Upper lobe of left lung (tissue), 6 donors: ENCODE measurements around the gene CAPNS1. TPM values are rescaled to one million over a fixed set of nuclear protein-coding genes. Genes with fewer than 3 reads are reported as not detected.
"Not testable (repeated sequence)": the region's sequence is repeated elsewhere in the genome, so short reads cannot be mapped to it uniquely, and the experiment has no call there.

Source experiments
- ATAC-seq, 2 donors: fragments of 200-7000 bp; cut with Tn5 transposase; one replicate each; pipeline ENCODE4 v1.9.1; 2022; ENCODE audit warnings: mild to moderate bottlenecking in 2 of 2, moderate library complexity in 2 of 2; ENCODE audit not compliant: low FRiP score in 2 of 2
- DNase-seq, 2 donors: peaks; one replicate each; pipeline ENCODE4 v3.0.0-alpha.2; 2019 to 2020
- H3K27ac ChIP-seq, 4 donors: fragments of 200-600 bp; sonication (generic); one replicate each; pipeline ENCODE4 v1.5.1; 2016 to 2019
- H3K27me3 ChIP-seq, 4 donors: fragments of 200-600 bp; sonication (generic); one replicate each; pipeline ENCODE4 v1.5.1; 2017 to 2019
- H3K36me3 ChIP-seq, 4 donors: fragments of 200-600 bp; sonication (generic); one replicate each; pipeline ENCODE4 v1.5.1; 2016 to 2019
- H3K4me1 ChIP-seq, 4 donors: fragments of 200-600 bp; sonication (generic); one replicate each; pipeline ENCODE4 v1.5.1; 2018 to 2019
- H3K4me3 ChIP-seq, 4 donors: fragments of 200-600 bp; sonication (generic); one replicate each; pipeline ENCODE4 v1.5.1; 2017 to 2019; ENCODE audit warnings: mild to moderate bottlenecking in 2 of 4, moderate library complexity in 1 of 4
- H3K9me3 ChIP-seq, 4 donors: fragments of 200-600 bp; sonication (generic); one replicate each; pipeline ENCODE4 v1.5.1; 2018 to 2019
- CTCF ChIP-seq, 6 experiments: fragments of 450-650 bp in 4 of 6; fragments of 200-600 bp in 2 of 6; sonication (generic) in 2 of 6; IDR thresholded peaks; one replicate each; pipeline ENCODE4 v1.5.1; 2016 to 2019; ENCODE audit warnings: antibody characterized with exemption in 6 of 6
- EP300 ChIP-seq, 4 donors: sonication (generic); formaldehyde crosslinking; IDR thresholded peaks; one replicate each; pipeline ENCODE4 v1.5.1; 2017; ENCODE audit warnings: antibody characterized with exemption in 4 of 4, control low read depth in 2 of 4
- POLR2A ChIP-seq, 4 donors: fragments of 450-650 bp; IDR thresholded peaks; one replicate each; pipeline ENCODE4 v1.5.1; 2016 to 2017; ENCODE audit warnings: antibody characterized with exemption in 4 of 4, mild to moderate bottlenecking in 2 of 4
- POLR2AphosphoS5 ChIP-seq, 2 donors: sonication (generic); formaldehyde crosslinking; IDR thresholded peaks; one replicate each; pipeline ENCODE4 v1.5.1; 2017; ENCODE audit warnings: antibody characterized with exemption in 2 of 2
- WGBS, 2 donors: methylation state at CpG; one replicate each; pipeline ENCODE4 v1.1.5; 2017 to 2018; 5-methylcytosine and 5-hydroxymethylcytosine counted together
- total RNA-seq, 6 donors: library from RNA; depleted of rRNA in 4 of 6; stranded (reverse); fragments of >200 nt in 4 of 6; gene quantifications; one replicate each; pipeline versions ENCODE4 v1.1.0 to v1.2.1, GENCODE V29; 2016 to 2021
- donor health status: DM: no; HTN: no; CAD: no; lungs with moderate emphysema.
- donor health status: DM: no; HTN: yes; CAD: no; lungs with severe emphysema.

Gene CAPNS1
- total RNA-seq, 6 donors from 2014 or later, result 144 to 746 (median 340) TPM

- WGBS, 2 donors, result 48 to 50% methylated on average over 9 of the region's 9 CpGs
- no peak for DNase-seq
- Histone ChIP-seq H3K27ac (peak overlapping the region; percentile 58 to 81 (median 70)), H3K9me3 (no peaks in the 10 kb centered on the region), H3K4me1 (peaks cover 5 to 11% (median 8%) of the 10 kb centered on the region in 4 donors), H3K4me3 (no peak overlapping the region), H3K27me3 (no peaks in the 10 kb centered on the region), H3K36me3 (peaks cover 0 to 5% (median 0%) of the 10 kb centered on the region in 4 donors)
- TF ChIP-seq CTCF (IDR thresholded peaks at IDR 0.05) (no peak), EP300 (IDR thresholded peaks at IDR 0.05) (no peak), POLR2AphosphoS5 (IDR thresholded peaks at IDR 0.05) (peak; percentile 11 to 32)
- no peak for ATAC-seq
Measured at GRCh38 chr19:36169084-36169760, 29.4 kb downstream of the CAPNS1 start.

- DNase-seq, result no peak
- Histone ChIP-seq H3K4me1 (peaks cover 5 to 11% (median 8%) of the 10 kb centered on the region in 4 donors), H3K27ac (no peak overlapping the region), H3K36me3 (no peaks in the 10 kb centered on the region), H3K9me3 (no peaks in the 10 kb centered on the region), H3K4me3 (no peak overlapping the region), H3K27me3 (no peaks in the 10 kb centered on the region)
- TF ChIP-seq POLR2A (IDR thresholded peaks at IDR 0.05) (no peak), EP300 (IDR thresholded peaks at IDR 0.05) (no peak), POLR2AphosphoS5 (IDR thresholded peaks at IDR 0.05) (no peak), CTCF (IDR thresholded peaks at IDR 0.05) (no peak)
- no peak for ATAC-seq
- WGBS, 2 donors, result 94% methylated on average over 5 of the region's 5 CpGs
Measured at GRCh38 chr19:36172852-36173251, 33.0 kb downstream of the CAPNS1 start.

GRCh38 chr19:36173846-36174245 lies 34.0 kb downstream of the CAPNS1 start:
- DNase-seq, H3K27me3 ChIP-seq, H3K4me1 ChIP-seq, H3K36me3 ChIP-seq, H3K27ac ChIP-seq, H3K4me3 ChIP-seq, ATAC-seq, H3K9me3 ChIP-seq: not testable (repeated sequence)
- WGBS, 2 donors, result 87% methylated on average over 8 of the region's 8 CpGs

- ATAC-seq, H3K4me3 ChIP-seq, H3K4me1 ChIP-seq, H3K27ac ChIP-seq, H3K9me3 ChIP-seq, DNase-seq, H3K27me3 ChIP-seq: not testable (repeated sequence)
- WGBS, 2 donors, result 50 to 75% methylated on average over 2 of the region's 2 CpGs
- H3K36me3 ChIP-seq, result peaks cover 2 to 18% (median 12%) of the 10 kb centered on the region in 4 donors
Measured at GRCh38 chr19:36179077-36179476, 39.2 kb downstream of the CAPNS1 start.

- ATAC-seq, result peak in 1 of 2 donors; percentile 34
- Histone ChIP-seq H3K27ac (no peak overlapping the region), H3K4me1 (no peaks in the 10 kb centered on the region), H3K36me3 (peaks cover 2 to 18% (median 12%) of the 10 kb centered on the region in 4 donors), H3K9me3 (no peaks in the 10 kb centered on the region), H3K4me3 (no peak overlapping the region), H3K27me3 (no peaks in the 10 kb centered on the region)
- no peak for DNase-seq
- TF ChIP-seq POLR2A (IDR thresholded peaks at IDR 0.05), result no peak
- TF ChIP-seq EP300 (IDR thresholded peaks at IDR 0.05), result no peak
- no peak for TF ChIP-seq CTCF (IDR thresholded peaks at IDR 0.05)
- TF ChIP-seq POLR2AphosphoS5 (IDR thresholded peaks at IDR 0.05), result no peak
- WGBS, 2 donors, result 80 to 86% methylated on average over 17 of the region's 17 CpGs
Measured at GRCh38 chr19:36182612-36183244, 42.9 kb downstream of the CAPNS1 start.

- no peak for DNase-seq
- no peak overlapping the region for H3K4me3 ChIP-seq
- ATAC-seq, result no peak
- H3K27ac ChIP-seq, result no peak overlapping the region
- no peaks in the 10 kb centered on the region for H3K4me1 ChIP-seq
- peaks cover 2 to 18% (median 12%) of the 10 kb centered on the region in 4 donors for H3K36me3 ChIP-seq
- TF ChIP-seq POLR2AphosphoS5 (IDR thresholded peaks at IDR 0.05) (no peak), EP300 (IDR thresholded peaks at IDR 0.05) (no peak), POLR2A (IDR thresholded peaks at IDR 0.05) (no peak), CTCF (IDR thresholded peaks at IDR 0.05) (no peak)
- 81 to 89% methylated on average over 10 of the region's 10 CpGs for WGBS, 2 donors
- H3K27me3 ChIP-seq, result no peaks in the 10 kb centered on the region
- H3K9me3 ChIP-seq, result no peaks in the 10 kb centered on the region
Measured at GRCh38 chr19:36183245-36183628, 43.4 kb downstream of the CAPNS1 start.

- not testable (repeated sequence) for H3K27ac ChIP-seq
Measured at GRCh38 chr19:36186722-36187121, 46.9 kb downstream of the CAPNS1 start.

More at GRCh38 chr19:36186722-36187121, 46.9 kb downstream of the CAPNS1 start:
- peaks cover 2 to 23% (median 13%) of the 10 kb centered on the region in 4 donors for H3K36me3 ChIP-seq
- DNase-seq, H3K4me1 ChIP-seq, H3K27me3 ChIP-seq, H3K9me3 ChIP-seq, ATAC-seq, H3K4me3 ChIP-seq: not testable (repeated sequence)
- WGBS, 2 donors, result 96% methylated on average over 5 of the region's 5 CpGs
